GM12864 (cell line): Measurements from ENCODE around the gene TLE2.

ENCODE experiments used
- DNase-seq: peaks from one replicate; pipeline ENCODE4 v3.0.0-alpha.2; 2011; ENCODE audit warnings: low read depth
- H3K4me3 ChIP-seq: 2 replicates; pipeline ENCODE4 v1.5.1; 2011; ENCODE audit warnings: mild to moderate bottlenecking, low read depth, low read length, control low read depth
- CTCF ChIP-seq: IDR thresholded peaks from 2 replicates; pipeline ENCODE4 v1.5.1; 2011; ENCODE audit warnings: low read depth, mild to moderate bottlenecking, moderate library complexity, low read length, control low read depth, inconsistent platforms; ENCODE audit errors: missing control alignments

Gene TLE2

GRCh38 chr19:3067563-3067962, 38.5 kb upstream of the TLE2 start:
- no peak for TF ChIP-seq CTCF
- H3K4me3 ChIP-seq = no peak overlapping the region
- no peak for DNase-seq

GRCh38 chr19:3066482-3067049, 37.5 kb upstream of the TLE2 start:
- TF ChIP-seq CTCF = no peak
- DNase-seq = no peak
- H3K4me3 ChIP-seq = no peak overlapping the region

GRCh38 chr19:3065675-3066357, 36.7 kb upstream of the TLE2 start:
- no peak for TF ChIP-seq CTCF
- peak; percentile 83 for DNase-seq

GRCh38 chr19:3064011-3064330, 34.9 kb upstream of the TLE2 start:
- no peak overlapping the region for H3K4me3 ChIP-seq
- TF ChIP-seq CTCF = no peak
- DNase-seq = no peak

More at GRCh38 chr19:3065675-3066357, 36.7 kb upstream of the TLE2 start:
- no peak overlapping the region; the same call in 1 of the 2 replicates for H3K4me3 ChIP-seq

GRCh38 chr19:3062165-3063105, 33.4 kb upstream of the TLE2 start, which contains the start of gene TLE5:
Gene TLE5 (minus strand): TSS chr19:3062495. CDS start chr19:3062200, 295 bp downstream.
- peak; percentile 25 for DNase-seq
- peak within 1 kb of the TSS; percentile 92 for H3K4me3 ChIP-seq
- no peak for TF ChIP-seq CTCF

- peak; percentile 42 for TF ChIP-seq CTCF
- no peak for DNase-seq
- H3K4me3 ChIP-seq = peak overlapping the region; percentile 92
Measured at GRCh38 chr19:3061182-3062161, 32.4 kb upstream of the TLE2 start.
